Activated T-cell treated with anti-CD3 and anti-CD28 coated beads for 1 hour (primary cell): ENCODE results near the gene LPP.

Experiments
- DNase-seq: peaks from one replicate; pipeline ENCODE4 v3.0.0-alpha.2; 2020; ENCODE audit warnings: low read depth

Gene LPP

DNA sequence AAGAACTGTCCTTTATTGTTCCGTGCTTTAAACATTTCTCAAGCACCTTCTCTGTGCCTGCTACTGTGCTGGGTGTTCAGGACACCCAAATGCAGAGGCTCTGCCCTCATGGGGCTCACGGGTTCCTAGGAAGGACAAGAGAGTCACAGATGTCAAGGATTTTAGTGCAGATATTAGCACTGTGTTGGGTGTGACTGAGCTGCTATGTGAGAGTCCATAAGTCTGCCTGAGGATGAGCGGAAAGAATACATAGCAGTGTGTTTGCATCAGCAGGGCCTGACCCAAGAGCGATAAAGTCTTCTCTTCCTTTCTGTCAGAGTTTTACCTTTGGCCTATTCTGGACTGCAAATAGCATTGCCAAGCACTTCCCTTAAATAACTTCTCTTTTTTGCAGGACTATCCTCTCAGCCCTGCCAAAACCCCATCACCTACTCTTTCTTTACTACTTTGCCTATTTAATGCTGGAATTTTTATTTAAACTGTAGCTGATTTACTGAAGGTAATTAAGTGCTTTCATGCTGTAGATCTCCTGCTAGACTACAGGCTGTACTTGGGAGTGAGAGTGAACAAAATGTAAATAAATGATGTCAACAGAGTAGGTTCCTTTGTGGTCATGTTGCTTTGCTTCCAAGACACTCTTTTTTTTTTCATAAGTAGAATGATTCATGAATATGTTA, 558.4 kb downstream of the LPP start:
- no peak for DNase-seq

DNA sequence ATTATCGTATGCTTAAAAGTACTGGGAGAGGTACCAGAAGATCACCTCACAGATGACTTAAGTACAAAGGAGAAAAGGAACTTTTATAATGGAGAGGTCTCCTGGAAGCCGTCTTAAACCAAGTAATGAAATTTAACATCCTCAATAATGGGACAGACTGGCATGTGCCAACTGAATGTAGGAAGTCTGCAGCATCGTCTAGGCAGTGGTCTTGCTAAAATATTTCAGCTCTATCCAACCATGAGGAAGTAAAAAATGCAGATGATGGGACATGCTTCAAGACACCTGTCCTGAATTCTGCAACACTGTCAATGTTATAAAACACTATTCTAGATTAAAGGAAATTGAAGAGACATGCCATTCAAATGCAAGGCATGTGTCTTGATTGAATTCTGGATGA, 559.0 kb downstream of the LPP start:
- DNase-seq: no peak

DNA sequence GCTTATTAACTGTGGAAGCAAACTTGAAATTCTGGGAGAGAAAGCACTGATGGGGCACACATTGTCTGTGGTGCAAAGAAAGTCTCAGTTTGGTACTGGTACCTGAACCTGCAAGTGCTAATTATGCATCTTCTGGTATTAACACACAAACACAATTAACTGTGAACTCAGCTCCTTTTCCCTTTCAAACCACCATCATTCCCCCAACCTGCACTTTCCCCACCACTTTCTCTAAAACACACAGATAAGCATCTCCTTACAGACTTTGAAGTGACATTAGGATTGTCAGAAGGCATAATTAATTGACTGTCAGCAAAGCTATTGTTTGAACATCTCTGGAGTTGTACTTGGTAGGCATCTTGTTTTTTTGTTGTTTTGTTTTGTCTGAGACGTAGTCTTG, 565.6 kb downstream of the LPP start:
- no peak for DNase-seq

DNA sequence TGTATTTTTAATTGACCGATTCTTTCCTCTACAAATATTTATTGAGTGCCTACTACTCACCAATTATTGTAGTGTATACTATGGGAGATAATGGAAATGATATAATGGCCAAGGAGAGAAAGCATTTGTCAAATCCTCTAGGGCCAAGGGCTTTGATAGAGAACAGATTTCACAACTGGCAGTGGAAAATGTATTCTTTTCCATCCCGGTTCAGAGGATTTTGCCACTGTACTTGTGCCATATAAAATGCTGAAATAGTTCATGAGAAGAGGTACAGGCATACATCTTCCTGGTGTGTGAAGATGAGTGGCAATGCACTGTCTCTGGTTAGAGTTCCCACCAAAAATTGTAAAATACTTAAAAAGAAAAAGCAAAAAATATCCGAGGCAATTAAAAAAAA, 566.3 kb downstream of the LPP start:
- DNase-seq: no peak

DNA sequence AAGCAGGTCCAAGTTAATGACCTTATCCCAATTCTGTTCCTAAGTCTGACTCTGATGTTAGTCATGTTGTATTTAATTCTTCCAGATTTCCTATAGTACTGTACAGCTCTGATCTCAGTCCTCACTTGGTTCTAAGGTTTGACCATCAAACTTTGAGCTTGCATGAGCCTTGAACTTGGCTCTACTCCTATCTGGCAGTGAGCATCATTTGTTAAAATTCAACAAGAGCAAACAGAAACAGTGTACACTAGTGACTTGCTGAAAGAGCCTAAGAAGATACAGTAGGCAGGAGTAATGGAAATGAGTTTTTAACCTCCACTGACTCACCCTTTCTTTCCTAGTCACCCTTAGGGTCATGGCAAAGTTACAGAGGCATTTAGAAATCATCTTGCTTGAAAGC, 566.7 kb downstream of the LPP start:
- DNase-seq: no peak

DNA sequence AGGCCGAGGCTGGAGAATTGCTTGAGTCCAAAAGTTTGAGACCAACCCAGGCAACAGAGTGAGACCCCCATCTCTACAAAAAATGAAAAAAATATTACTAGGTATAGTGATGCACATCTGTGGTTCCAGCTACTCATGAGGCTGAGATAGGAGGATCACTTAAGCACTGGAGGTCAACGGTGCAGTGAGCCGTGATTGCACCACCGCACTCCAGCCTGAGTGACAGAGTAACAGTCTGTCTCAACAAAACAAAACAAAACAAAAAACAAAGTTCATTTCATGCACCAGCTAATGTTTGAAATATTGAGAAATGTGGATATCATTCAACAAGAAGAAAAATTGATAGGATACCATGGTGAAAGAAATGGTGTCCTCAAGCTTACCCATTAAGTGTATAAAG, 567.4 kb downstream of the LPP start:
- no peak for DNase-seq

DNA sequence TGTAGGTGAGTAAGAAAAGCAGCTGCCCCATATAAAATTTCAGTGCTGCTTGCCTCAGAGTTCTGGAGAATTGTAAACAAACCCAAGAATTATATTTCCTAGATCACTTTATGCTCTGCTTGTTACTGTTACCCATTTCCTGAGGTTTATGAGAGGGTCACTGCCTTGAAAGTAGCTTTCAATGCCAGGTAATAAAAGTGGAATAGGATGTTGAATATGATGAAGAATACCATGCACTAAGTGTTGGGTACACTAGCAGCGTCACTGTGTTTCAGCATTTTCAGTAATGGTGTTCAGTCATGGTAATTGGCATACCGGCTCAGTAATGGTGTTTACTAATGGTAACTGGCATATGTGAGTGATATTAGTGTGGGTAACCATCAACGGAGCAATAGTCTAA, 568.0 kb downstream of the LPP start:
- no peak for DNase-seq

DNA sequence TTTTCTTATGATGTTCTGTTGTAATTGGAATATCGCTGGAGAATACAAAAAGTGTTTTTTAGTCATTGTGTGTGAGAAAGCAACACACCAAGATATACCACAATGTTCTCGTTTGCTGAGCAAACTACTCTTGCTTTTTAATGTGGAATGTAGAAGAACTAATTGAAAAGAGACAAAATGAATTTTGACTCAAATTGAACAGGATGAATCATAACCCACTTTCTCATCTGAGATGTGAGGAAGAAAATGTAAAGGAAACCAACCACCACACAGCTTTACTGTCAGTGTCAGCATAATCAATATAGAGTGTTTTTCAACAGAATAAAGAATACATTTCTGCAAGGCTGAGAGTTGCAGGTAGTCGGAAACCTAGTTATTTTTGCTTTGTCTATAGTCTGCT, 569.0 kb downstream of the LPP start:
- no peak for DNase-seq

DNA sequence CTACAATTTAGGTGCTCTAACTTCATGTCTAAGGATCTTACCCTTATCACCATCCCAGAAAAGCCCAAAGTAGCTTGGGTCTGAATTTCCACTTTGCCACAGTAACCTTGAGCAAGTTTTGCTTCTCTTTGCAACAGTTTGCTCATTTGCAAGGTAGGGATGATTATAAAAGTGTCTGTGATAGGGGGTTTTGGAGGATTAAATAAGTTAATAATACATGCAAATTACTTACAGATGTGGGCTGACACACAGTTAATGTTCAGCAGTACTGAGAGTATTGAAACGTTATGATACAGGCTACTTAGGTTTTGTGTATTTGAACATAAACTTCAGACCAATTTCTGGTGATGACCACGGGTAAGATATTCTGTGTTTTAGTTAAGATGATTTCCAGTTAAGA, 573.1 kb downstream of the LPP start:
- DNase-seq: no peak

DNA sequence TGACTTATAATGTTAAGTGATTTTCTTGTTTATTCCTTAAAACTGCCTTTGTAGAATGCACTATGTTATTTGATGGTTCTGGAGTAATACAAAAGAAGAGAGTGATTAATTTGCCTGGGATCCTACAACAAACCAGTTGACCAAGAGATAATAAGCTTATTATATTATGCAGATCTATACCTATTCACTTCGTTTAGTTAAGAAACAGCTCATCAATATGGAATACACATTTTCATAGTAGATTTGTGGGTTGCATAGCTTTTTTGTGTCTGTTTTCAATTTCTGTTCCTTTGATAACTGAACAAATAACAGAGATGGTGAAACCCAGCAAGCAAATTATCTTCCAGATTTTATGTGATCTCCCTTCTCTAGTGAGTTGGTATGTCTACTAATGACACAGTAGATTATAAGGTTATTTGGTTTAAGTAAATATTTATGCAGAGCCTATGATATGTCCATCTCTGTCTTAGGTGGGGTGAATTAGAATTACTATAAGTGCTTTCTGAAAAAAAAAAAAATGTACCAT, 574.5 kb downstream of the LPP start:
- no peak for DNase-seq

DNA sequence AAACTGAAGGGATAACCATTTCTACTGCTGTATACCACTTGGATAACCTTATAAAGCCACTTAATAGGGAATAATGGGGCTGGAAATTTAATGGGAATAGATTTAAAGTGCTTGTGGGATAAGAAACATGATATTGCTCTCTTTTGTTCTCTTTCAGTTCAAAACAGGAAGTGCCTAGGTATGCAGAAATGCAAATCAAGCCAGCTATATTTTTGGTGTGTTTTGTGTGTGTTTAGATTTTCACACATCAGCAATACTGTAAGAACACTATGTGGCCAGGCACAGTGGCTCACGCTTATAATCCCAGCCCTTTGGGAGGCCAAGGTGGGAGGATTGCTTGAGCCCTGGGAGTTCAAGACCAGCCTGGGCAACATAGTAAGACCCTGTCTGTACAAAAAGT, 575.5 kb downstream of the LPP start:
- no peak for DNase-seq

DNA sequence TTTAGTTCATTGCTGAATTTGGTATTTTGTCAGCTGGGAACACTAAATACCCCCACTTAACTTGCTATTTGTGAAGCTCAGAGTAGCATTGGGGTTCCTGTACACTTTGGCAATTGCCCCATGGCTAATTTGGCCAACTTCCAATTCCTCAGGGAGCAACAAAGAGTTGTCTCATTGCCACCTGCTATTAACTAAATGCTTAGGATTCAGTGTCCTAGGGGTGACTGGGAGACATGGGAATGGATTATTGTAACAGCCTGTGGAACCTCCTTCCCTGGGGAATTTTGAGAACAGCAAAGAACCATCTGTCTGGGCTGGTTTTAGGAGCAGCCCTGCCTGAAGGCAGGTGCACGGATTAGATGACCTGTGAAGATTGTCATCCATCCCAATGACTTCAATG, 580.4 kb downstream of the LPP start:
- no peak for DNase-seq

DNA sequence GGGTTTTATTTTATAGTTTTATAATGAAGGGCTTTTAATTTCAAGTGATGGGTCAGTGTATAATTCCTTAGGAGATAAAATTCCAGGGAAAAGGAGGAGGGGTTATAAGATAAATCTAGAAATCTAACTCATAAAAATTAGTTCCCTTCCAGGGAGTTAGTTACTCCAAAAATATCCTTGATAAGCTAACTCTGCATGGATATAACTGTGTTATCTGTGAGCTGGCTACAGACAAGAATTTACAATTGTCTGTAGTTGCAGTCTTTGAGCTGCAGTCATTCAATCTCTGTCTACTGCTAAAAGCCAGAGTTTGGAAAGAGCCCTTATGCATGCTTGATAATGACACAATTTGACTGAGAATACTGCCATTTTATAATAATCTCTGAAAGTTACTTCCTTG, 585.6 kb downstream of the LPP start:
- DNase-seq: no peak

DNA sequence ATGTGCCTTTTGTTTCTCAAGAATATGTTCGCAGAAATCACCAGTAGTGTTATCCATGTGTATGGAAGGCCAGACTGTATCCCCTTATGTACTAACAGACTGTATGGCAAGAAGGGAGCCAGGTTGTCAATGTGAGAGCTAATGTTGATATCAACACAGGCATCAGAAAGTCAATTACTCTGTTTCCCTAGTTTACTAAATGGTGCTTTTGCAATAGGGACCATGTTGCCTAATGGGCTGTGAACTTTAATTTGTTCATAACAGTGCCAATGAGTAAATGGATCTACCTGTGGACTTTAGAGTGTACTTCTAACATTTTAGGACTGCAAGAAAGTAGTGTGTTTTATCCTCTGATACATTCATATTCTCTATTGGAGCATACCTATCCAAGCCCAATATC, 586.1 kb downstream of the LPP start:
- no peak for DNase-seq

DNA sequence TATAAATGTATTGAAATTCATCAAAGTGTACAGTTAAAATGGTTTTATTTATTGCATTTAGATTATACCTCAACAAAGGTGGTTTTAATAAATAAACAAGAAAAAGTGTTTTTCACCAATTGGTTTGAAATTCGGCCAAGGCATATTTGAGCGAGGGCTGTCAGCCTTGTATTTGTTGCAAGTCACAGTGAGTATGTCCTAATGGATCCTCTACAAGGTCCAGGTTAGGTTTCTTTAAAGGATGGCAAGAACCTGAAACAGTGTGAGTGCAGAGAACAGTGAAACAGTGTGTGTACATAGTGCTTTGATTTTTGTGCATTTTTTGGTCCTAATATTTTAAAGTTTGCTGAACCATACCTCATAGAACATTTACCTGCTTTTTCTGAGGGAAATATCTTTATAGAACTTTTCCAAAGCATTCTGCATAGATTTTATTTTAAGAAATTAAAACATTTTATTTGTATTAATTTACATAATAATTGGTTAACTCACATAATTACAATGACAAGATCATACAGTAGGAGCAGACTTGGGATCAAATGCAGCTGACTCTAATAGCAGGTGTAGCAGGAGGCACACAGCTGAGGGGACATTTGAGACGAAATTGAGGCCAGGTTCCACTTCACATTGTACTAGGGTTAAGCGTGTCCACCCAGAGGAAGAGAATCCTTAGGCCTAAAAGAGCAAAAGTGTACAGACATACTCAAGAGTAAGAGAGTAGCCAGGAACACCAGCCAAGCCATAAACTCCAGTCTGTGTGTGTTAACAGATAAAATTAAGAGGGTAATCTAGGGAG, 589.0 kb downstream of the LPP start:
- DNase-seq: no peak

DNA sequence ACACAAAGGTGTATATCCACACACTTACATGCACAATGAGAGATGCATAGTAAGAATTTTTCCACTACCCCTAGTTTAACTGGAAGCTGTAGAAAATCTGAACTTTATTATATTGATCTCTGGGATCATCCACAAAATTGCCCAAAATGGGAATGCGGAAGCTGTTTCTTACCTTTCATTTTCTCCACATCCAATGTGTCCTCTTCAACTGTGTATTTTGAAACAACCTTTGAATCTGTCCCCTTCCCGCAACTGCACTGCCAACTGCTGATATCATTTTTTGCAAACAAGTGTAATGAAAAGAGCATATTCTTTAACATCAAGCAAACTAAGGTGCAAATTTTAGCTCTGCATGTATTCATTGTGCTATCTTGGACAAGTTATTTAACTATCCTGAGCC, 590.2 kb downstream of the LPP start:
- no peak for DNase-seq

DNA sequence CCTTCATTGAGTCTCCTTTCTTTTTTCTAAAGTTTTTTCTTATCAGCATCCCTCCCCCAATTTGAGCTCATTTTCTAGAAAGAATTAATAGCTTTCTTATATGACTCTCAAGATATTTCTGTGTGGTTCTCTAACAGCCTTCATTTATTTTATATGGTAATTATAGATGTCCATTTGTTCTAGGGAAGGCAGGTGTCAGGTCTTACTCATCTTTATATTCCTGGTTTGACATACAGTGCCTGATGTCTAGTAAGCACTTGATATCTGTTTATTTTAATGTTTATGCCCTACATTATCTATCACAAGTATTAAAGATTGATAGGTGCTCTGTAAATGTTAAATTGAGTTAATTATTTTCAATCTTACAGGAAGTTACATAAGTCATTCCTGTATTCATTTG, 591.1 kb downstream of the LPP start:
- DNase-seq: no peak

DNA sequence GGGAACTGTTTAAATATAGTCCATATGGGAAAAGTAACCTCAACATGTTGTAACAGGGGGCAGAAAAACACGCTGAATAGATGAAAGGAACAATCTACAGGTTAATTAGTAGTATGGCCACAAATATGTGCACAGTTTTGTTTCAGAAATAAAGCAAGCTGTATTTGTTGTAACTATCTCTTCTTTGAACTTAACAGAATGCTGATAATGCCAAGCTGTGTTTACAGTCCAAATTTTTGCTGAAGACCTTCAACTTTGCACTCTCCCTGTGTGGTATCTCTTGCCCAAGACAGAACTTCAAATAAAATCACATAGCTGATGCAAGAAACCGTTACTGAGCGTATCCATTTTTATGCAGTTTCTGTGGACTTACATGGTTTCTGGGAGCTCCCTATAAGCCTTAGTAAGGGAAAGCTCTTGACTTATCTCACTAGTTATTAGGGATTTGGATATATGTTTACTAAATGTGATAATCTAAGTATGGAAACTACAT, 592.4 kb downstream of the LPP start:
- DNase-seq: no peak

DNA sequence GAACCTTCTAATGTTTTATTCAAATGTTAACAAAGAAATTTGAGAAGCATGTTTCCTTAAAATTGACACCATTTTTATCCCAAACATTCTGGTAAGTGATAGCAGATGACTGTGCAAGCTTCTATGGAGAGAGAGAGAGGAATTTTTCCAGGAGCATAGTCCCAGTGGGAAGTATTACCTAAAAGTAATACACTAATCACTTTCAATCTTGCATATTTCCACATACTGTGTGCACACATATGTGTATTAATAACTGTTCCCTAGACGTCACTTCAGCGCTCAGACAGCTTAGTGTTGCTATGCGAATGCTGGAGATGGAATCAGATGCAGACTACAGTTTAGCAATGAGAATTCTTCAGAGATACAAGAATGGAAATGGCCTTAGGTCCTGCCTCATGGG, 593.5 kb downstream of the LPP start:
- DNase-seq: no peak

DNA sequence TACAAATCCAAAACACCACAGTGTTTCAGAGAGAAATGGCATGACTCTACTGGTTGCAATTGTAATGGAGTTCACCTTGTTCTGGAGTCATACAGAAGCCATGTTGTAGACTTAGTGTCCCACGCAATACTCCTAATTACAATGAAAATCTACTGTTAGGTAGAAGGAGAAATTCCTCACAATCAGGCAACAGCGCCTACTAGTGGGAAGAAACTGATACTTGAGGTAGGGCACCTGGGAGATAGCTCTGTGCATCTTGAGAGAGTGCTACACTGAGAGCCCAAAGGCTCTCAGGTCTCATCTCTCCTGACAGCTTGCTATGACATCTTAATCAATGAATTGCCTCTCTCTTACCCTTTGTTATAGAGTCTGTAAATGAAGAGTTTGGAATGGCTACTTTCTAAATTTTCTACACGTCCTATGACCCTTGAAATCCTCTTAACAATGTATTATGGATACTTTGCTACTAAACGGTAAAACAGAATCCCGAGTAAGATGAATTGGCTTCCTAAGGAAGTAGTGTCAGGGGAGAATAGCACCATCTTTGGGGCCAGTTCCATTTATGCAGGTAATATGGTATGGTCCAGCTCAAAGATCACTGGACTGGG, 595.2 kb downstream of the LPP start:
- peak; percentile 47 for DNase-seq

DNA sequence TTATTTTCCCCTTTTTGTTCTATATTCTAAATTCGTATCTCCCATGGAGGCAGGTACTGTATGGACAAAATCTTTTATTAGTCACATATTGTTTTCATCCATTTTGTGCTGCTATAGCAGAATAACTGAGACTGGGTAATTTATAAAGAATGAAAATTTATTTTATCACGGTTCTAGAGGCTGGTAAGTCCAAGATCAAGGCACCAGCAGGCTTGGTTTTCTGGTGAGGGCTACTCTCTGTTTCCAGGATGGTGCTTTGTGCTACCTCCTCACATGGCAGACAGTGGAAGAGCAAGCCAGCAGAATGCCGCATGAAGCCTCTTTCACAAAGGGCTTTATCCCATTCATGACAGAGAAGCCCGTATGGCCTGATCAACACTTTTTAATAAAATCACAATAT, 595.9 kb downstream of the LPP start:
- DNase-seq: no peak

DNA sequence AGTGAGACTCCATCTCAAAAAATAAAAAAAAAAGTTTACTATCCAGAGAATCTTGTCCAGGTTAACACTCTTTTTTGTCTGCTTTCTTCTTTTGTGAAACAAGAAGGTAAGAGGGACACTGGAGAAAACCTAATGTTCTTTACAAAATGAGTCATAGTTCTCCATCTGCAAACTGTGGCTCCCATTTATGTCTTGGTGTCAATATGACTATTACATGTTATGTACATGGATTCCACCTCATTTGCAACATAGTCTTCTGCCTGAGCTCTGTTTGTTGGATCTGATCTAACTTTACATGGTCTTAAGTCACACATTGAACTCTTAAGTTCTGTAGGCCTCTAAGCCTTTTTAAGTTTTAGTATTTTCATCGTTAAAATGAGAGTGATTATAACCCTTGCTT, 596.7 kb downstream of the LPP start:
- DNase-seq: no peak

DNA sequence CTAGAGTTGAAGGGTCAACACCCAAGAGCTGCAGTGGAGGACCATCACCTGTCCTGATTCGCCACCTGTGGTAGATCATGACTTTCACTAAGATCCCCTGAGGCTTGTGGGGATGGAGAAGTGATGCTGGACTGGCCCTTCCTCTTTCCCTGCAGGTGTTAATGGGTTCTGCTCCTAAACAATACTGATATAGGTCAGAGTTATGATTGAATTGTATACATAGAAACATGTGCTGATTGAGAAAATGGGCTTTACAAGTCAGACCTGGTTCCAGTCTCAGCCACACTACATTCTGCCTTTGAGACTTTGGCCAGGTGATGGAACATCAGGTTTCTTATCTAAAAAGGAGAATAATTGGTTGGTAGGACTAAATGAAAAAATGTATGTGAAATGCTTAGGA, 598.9 kb downstream of the LPP start:
- no peak for DNase-seq
